Lung (tissue), 12 donors: ENCODE results near the gene PARP4. TPM values are rescaled to one million over a fixed set of nuclear protein-coding genes. Genes with fewer than 3 reads are reported as not detected.
A peak's percentile ranks its signal among the peaks of the same experiment; 100 is the strongest.
"Not testable (repeated sequence)": the region's sequence is repeated elsewhere in the genome, so short reads cannot be mapped to it uniquely, and the experiment has no call there.

Experiments
- ATAC-seq: fragments of 200-7000 bp; cut with Tn5 transposase; one replicate; pipeline ENCODE4 v1.9.1; 2020; ENCODE audit warnings: moderate number of reproducible peaks; ENCODE audit not compliant: insufficient read depth, low FRiP score
- DNase-seq, 3 donors: peaks; one replicate each; pipeline ENCODE4 v3.0.0-alpha.2; 2013 to 2017
- H3K27ac ChIP-seq, 2 donors: one replicate each; pipeline ENCODE4 v1.5.1; 2013; ENCODE audit warnings: mild to moderate bottlenecking in 2 of 2, moderate library complexity in 2 of 2, control low read depth in 1 of 2, inconsistent platforms in 1 of 2, low read depth in 1 of 2, low read length in 1 of 2
- H3K27me3 ChIP-seq, 3 donors: one replicate each; pipeline ENCODE4 v1.5.1; 2013; ENCODE audit warnings: low read length in 2 of 3; ENCODE audit not compliant: control insufficient read depth in 3 of 3, insufficient read depth in 3 of 3
- H3K36me3 ChIP-seq, 4 donors: one replicate each; pipeline ENCODE4 v1.5.1; 2013; ENCODE audit warnings: low read length in 4 of 4, mild to moderate bottlenecking in 1 of 4, moderate library complexity in 1 of 4; ENCODE audit not compliant: control insufficient read depth in 4 of 4, insufficient read depth in 4 of 4
- H3K4me1 ChIP-seq, 5 donors: one replicate each; pipeline ENCODE4 v1.5.1; 2013; ENCODE audit warnings: low read length in 5 of 5, mild to moderate bottlenecking in 2 of 5, moderate library complexity in 1 of 5; ENCODE audit not compliant: control insufficient read depth in 5 of 5, insufficient read depth in 5 of 5
- H3K4me3 ChIP-seq: one replicate; pipeline ENCODE4 v1.5.1; 2013; ENCODE audit warnings: mild to moderate bottlenecking, control low read depth, moderate library complexity
- H3K9ac ChIP-seq, 2 donors: one replicate each; pipeline ENCODE4 v1.5.1; 2013; ENCODE audit warnings: low read length in 2 of 2, control low read depth in 1 of 2; ENCODE audit not compliant: insufficient read depth in 1 of 2
- H3K9me3 ChIP-seq, 4 donors: one replicate each; pipeline ENCODE4 v1.5.1; 2013; ENCODE audit warnings: low read length in 3 of 4, mild to moderate bottlenecking in 1 of 4, moderate library complexity in 1 of 4; ENCODE audit not compliant: control insufficient read depth in 4 of 4, insufficient read depth in 3 of 4
- WGBS, 2 donors: extraction: QIAGEN DNeasy Blood & Tissue Kit; methylation state at CpG; one replicate each; pipeline ENCODE4 v1.1.7; 2013; 5-methylcytosine and 5-hydroxymethylcytosine counted together
- polyA plus RNA-seq, 2 donors: library from polyadenylated mRNA; stranded (reverse); fragments of 200-250 nt; gene quantifications; one replicate each; pipeline ENCODE4 v1.2.1, GENCODE V29; 2013
- total RNA-seq, 2 donors: library from RNA; depleted of rRNA in 1 of 2; stranded (reverse); fragments of >200 nt in 1 of 2; gene quantifications; one replicate each; pipeline ENCODE4 v1.2.1, GENCODE V29; 2014 to 2021
- TF ChIP-seq, protein P1 (sequence below): IDR thresholded peaks from 2 replicates; pipeline ENCODE4 v1.5.1; 2012; ENCODE audit warnings: mild to moderate bottlenecking; ENCODE audit errors: control extremely low read depth, extremely low read depth
- donor health status: control.
- donor health status: control.
- donor health status: Bipolar disorder and iron deficiency.
- donor health status: healthy.
- donor health status: DM: yes; HTN: yes; CAD: no.

The PARP4 gene
- total and polyA plus RNA-seq, 4 donors, result 18.4 to 61.1 (median 46.2) TPM

DNA sequence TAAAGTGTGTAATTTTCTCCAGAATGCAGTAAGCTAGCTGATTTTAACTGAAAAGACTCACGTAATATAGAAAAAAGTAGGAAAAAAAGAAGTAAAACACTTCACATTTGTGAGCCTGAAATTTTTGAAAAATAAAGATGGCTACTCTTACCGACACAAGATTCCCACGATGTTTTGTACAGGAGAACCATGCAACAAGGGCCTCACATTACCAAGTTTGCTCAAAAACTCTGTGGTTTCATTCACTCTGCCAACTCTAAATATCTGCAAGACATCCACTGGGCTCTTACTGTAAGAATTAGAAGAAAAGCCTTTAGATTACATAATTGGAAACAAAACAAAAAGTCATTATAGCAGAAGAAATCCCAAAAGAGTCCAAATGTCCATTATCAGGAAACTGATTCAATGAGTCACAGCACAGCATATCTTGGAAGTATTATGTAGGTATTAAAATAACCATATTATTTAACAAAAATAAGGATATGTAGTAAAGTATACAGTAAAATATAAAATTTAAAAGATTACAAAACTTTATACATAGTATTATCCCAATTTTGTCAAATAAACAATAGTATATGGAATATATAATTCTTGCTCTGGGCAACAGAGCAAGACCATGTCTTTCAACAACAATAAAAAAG lies 26.4 kb downstream of the PARP4 start:
- H3K4me1 ChIP-seq, H3K4me3 ChIP-seq, H3K9ac ChIP-seq, H3K27ac ChIP-seq, H3K27me3 ChIP-seq, ATAC-seq, DNase-seq, H3K9me3 ChIP-seq: not testable (repeated sequence)
- WGBS, 2 donors, result 96 to 98% methylated on average over 3 of the region's 3 CpGs
- H3K36me3 ChIP-seq, result peaks cover 19 to 36% (median 28%) of the 10 kb centered on the region in 4 donors

DNA sequence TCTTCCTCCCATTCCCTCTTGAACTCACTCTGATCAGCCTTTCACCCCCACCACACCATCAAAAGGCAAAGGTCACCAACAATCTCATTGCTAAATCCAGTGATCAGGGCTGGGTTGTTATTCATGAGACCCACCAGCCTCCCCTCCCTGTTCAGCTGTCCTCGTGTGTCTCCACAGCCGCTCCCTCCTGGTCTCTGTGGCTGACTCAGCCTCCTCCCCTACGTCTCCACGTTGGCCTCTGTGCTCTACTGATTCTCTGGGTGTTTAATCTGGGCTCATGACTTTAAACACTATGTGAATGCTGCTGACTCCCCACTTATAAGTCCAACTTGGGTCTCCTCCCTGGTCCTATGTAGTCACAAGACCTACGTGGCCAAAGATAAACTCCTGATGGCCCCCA lies 38.9 kb downstream of the PARP4 start:
- Histone ChIP-seq H3K4me3 (no peak overlapping the region), H3K9ac (no peak overlapping the region), H3K27me3 (no peaks in the 10 kb centered on the region), H3K27ac (no peak overlapping the region), H3K4me1 (no peaks in the 10 kb centered on the region), H3K36me3 (peaks cover 22 to 39% (median 22%) of the 10 kb centered on the region in 4 donors), H3K9me3 (peaks cover 0 to 2% (median 0%) of the 10 kb centered on the region in 4 donors)
- 90 to 96% methylated on average over 5 of the region's 5 CpGs for WGBS, 2 donors
- DNase-seq (no peak), ATAC-seq (no peak)
- TF ChIP-seq, protein P1, sequence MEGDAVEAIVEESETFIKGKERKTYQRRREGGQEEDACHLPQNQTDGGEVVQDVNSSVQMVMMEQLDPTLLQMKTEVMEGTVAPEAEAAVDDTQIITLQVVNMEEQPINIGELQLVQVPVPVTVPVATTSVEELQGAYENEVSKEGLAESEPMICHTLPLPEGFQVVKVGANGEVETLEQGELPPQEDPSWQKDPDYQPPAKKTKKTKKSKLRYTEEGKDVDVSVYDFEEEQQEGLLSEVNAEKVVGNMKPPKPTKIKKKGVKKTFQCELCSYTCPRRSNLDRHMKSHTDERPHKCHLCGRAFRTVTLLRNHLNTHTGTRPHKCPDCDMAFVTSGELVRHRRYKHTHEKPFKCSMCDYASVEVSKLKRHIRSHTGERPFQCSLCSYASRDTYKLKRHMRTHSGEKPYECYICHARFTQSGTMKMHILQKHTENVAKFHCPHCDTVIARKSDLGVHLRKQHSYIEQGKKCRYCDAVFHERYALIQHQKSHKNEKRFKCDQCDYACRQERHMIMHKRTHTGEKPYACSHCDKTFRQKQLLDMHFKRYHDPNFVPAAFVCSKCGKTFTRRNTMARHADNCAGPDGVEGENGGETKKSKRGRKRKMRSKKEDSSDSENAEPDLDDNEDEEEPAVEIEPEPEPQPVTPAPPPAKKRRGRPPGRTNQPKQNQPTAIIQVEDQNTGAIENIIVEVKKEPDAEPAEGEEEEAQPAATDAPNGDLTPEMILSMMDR, result no peak

DNA sequence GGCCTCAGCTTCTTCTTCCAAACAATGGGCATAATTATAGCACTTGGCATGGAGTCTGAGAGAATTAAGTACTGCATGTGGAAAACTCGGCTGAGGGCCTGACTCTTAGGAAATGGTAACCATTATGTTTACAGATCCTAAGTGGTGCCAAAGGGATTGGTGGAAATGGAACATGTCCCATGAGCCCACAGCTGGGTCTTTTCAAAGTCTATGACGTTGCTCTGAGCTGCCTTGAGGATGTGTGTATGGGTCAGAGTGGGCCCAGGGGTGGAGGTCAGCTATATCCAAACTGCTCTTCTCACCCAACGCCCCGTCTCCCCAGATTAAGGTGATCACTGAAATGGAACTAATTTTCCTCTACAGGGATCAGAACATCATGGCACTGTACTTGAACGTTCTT lies 40.4 kb downstream of the PARP4 start:
- not testable (repeated sequence) for H3K27me3 ChIP-seq, H3K4me1 ChIP-seq, H3K4me3 ChIP-seq, H3K9ac ChIP-seq, H3K27ac ChIP-seq, H3K9me3 ChIP-seq, ATAC-seq
- peaks cover 21 to 41% (median 33%) of the 10 kb centered on the region in 4 donors for H3K36me3 ChIP-seq
- DNase-seq, result peak in 1 of 3 donors; percentile 10
- 68 to 87% methylated on average over 5 of the region's 5 CpGs for WGBS, 2 donors

DNA sequence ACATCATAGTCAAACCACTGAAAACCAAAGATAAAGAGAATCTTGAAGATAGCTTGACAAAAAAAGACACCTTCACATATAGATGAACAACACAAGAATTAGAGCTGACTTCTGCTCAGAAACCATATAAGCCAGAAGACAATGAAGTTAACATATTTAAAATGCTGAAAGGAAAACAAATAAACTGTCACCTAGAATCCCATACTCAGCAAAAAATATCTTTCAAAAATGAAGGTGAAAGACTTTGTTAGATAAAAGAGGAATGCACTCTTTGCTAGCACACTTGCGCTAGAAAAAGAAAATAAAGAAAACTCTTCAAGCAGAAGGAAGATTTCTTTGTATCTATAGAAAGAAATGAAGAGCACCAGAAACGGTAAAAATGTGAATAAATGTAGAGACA lies 49.5 kb downstream of the PARP4 start:
- no peak overlapping the region for H3K4me3 ChIP-seq
- peaks cover 8 to 28% (median 21%) of the 10 kb centered on the region in 4 donors for H3K36me3 ChIP-seq
- peaks cover 0 to 9% (median 0%) of the 10 kb centered on the region in 5 donors for H3K4me1 ChIP-seq
- H3K9me3 ChIP-seq, result no peaks in the 10 kb centered on the region
- DNase-seq (no peak), ATAC-seq (no peak)
- H3K27me3 ChIP-seq, result no peaks in the 10 kb centered on the region
- WGBS, 2 donors, result 64 to 90% methylated on average over 2 of the region's 2 CpGs
- H3K27ac ChIP-seq, result no peak overlapping the region
- TF ChIP-seq, protein P1, result no peak
- H3K9ac ChIP-seq, result no peak overlapping the region
